HEK293 (cell line): ENCODE results near the gene ZC3H12C.

Experiments
- CTCF ChIP-seq: fragments of 450-650 bp; formaldehyde crosslinking; IDR thresholded peaks from 2 replicates; pipeline ENCODE4 v1.5.1; 2016; ENCODE audit warnings: missing biosample characterization, missing genetic modification characterization
- EGR2 ChIP-seq: fragments of 450-650 bp; formaldehyde crosslinking; IDR thresholded peaks from 2 replicates; pipeline ENCODE4 v1.5.1; 2016; ENCODE audit warnings: low read depth, missing biosample characterization, missing genetic modification characterization
- ELK4 ChIP-seq: IDR thresholded peaks from 2 replicates; pipeline ENCODE4 v1.6.1; 2011; ENCODE audit warnings: mild to moderate bottlenecking, low read depth, low read length, borderline replicate concordance
- HOXC10 ChIP-seq: sonication (generic); formaldehyde crosslinking; IDR thresholded peaks from 2 replicates; pipeline ENCODE4 v1.8.1; 2023; ENCODE audit warnings: mild to moderate bottlenecking, missing genetic modification reagents
- KLF1 ChIP-seq: fragments of 450-650 bp; formaldehyde crosslinking; IDR thresholded peaks from 2 replicates; pipeline ENCODE4 v1.5.1; 2016; ENCODE audit warnings: missing biosample characterization, missing genetic modification characterization
- KLF10 ChIP-seq: fragments of 450-650 bp; IDR thresholded peaks from 2 replicates; pipeline ENCODE4 v1.5.1; 2018; ENCODE audit warnings: missing biosample characterization, mild to moderate bottlenecking, missing genetic modification characterization
- ZBTB20 ChIP-seq: fragments of 450-650 bp; formaldehyde crosslinking; IDR thresholded peaks from 2 replicates; pipeline ENCODE4 v1.5.1; 2016; ENCODE audit warnings: missing biosample characterization, missing genetic modification characterization
- ZNF121 ChIP-seq: fragments of 450-650 bp; formaldehyde crosslinking; IDR thresholded peaks from 2 replicates; pipeline ENCODE4 v1.5.1; 2016; ENCODE audit warnings: missing biosample characterization, missing genetic modification characterization
- ZNF175 ChIP-seq: fragments of 450-650 bp; formaldehyde crosslinking; IDR thresholded peaks from 2 replicates; pipeline ENCODE4 v1.5.1; 2016; ENCODE audit warnings: missing biosample characterization, missing genetic modification characterization
- ZNF274 ChIP-seq, 2 experiments: fragments of 200-500 bp in 1 of 2; fragments of 450-650 bp in 1 of 2; sonication (Bioruptor generic) in 1 of 2; formaldehyde crosslinking in 1 of 2; IDR thresholded peaks; 2 replicates each; pipeline versions ENCODE4 v1.5.1 to v1.6.1; 2014 to 2016; ENCODE audit warnings: borderline replicate concordance in 1 of 2, inconsistent platforms in 1 of 2, low read length in 1 of 2, missing biosample characterization in 1 of 2, missing genetic modification characterization in 1 of 2
- ZNF785 ChIP-seq: fragments of 450-650 bp; formaldehyde crosslinking; IDR thresholded peaks from 2 replicates; pipeline ENCODE4 v1.5.1; 2016; ENCODE audit warnings: missing biosample characterization, missing genetic modification characterization

- TF ChIP-seq ZBTB20 (tag by site-specific recombination) (no peak), CTCF (tag by site-specific recombination) (no peak), ZNF274 (IDR thresholded peaks at IDR 0.05; ENCODE audit: low read length) (no peak), ZNF274 (tag by site-specific recombination; IDR thresholded peaks at IDR 0.05; ENCODE audit: borderline replicate concordance) (no peak), KLF1 (tag by site-specific recombination) (no peak), KLF10 (no peak), HOXC10 (CRISPR knock-in tag) (no peak), ZNF121 (tag by site-specific recombination) (no peak), ZNF175 (tag by site-specific recombination) (no peak), ZNF785 (no peak), ELK4 (no peak), EGR2 (tag by site-specific recombination) (no peak)
These were observed 89.7 kb downstream of the ZC3H12C start for GRCh38 chr11:110182886-110183285.
